DMS153 (cell line): ENCODE data around the gene PRR3.
A peak's percentile ranks its signal among the peaks of the same experiment; 100 is the strongest.

ENCODE experiments used
- DNase-seq: peaks from one replicate; lab custom pipeline; 2025; lab: John Stamatoyannopoulos, UW

PRR3 gene

DNA sequence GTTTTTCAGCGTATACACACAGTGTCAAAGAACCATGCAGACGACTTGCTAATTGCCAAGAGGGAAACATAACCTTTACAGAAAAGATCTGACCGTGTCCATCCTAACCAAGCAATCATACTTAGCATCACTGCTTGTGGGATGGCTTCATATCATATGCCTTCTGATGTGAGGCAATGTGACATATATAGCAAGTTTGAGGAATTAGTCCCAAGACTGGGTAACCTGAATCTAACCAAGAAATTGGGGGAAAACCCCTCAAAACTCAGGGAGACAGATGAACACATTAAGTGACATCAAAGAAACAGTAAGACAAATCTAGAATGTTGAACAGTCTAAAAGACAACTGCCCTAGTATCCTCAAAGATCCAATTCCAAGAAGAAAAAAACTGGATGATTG is 19.2 kb upstream of the PRR3 start:
- DNase-seq, result no peak

- peak; percentile 48 for DNase-seq
Measured at GRCh38 chr6:30541515-30542403, 15.3 kb upstream of the PRR3 start.

DNA sequence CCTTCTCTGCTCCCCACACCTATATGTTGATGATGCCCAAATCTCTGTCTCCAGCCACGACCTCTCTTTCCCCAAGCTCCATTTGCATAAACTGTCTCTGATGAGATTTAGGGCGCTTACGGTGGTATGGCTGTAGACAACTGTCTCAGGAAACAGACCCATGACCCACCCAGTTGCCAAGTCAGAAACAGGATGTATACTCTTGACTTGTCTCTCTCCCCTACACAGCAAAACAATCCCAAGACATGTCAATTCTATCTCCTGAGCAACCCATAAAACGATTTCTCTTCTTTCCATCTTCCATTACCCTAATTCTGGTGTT is 14.7 kb upstream of the PRR3 start:
- no peak for DNase-seq

GRCh38 chr6:30542915-30543314 is 14.2 kb upstream of the PRR3 start:
- no peak for DNase-seq

- DNase-seq, result no peak
Measured at GRCh38 chr6:30543821-30544220, 13.3 kb upstream of the PRR3 start.

DNA sequence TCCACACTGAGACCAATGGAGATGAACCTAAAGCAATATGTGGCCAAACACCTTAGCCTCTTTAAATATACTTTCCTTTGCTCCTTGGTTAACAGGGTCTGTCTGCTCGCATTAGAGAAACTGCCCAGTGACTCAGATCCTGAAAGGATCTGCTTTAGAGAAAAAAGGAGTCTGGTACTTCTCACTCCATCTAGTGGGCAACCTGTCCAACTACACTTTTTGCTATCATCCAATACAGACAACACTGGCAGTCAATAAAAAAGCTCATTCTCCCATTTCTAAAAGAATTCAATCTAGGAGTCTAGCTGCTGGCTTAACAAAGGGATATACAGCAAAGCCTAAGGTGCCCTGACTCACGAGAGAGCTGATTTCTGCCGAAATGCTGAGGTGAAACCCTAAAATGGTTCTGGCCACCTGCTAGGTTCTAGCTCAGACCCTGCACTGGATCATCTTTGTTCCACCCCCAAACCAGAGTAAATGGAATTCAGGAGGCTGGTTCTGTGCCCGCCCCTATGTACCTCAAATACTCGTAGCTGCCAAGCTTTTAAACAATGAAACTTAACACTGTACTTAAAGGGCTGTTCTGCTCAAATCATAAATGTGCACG is 12.3 kb upstream of the PRR3 start:
- no peak for DNase-seq

DNA sequence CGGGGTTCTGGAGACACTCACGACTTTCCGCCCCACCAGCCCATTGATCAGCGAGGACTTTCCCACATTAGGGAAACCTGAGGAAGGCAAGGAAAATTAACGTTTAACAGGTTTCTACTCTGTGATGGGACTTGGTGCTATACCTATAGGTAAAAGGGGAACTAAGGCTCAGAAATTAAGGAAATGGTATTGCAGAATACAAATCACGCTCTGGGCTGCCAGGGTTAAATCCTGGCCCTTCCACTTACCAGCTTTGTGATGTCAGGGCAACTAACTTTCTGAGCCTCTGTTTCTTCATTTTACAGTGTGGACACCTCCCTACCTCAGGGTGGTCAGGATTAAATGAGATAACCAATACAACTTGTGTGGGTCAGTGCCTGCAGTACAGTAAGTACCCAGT is 9.6 kb upstream of the PRR3 start:
- no peak for DNase-seq

DNA sequence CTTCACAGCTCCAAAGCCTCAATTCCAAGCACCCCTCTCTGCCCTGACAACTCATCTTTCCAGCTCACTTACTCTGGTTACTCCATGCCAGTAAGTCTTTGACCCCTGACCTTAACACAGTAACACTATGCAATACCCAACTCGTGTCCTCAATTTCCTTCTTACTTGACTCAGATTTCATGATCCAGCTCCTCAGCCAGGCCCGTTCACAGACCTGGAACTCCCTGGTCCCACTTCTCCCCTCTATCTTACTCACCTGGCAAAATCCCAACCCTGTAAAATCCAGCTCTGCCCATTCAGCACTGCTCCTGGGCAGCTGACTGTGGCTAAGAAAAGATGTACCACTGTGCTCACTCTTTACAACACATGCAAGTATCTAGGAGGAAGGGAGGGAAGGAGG is 8.7 kb upstream of the PRR3 start:
- no peak for DNase-seq

- DNase-seq, result no peak
Measured at GRCh38 chr6:30554404-30554803, 2.7 kb upstream of the PRR3 start.

- no peak for DNase-seq
Measured at GRCh38 chr6:30554962-30555815, 1.9 kb upstream of the PRR3 start.

- DNase-seq, result no peak
Measured at GRCh38 chr6:30555816-30556065, 1.4 kb upstream of the PRR3 start.

- DNase-seq, result peak; percentile 80
Measured at GRCh38 chr6:30556066-30556905, 809 bp upstream of the PRR3 start, which contains the start of gene GNL1. Gene GNL1 (minus strand): TSS chr6:30556489. CDS start chr6:30556203, 286 bp downstream.

DNA sequence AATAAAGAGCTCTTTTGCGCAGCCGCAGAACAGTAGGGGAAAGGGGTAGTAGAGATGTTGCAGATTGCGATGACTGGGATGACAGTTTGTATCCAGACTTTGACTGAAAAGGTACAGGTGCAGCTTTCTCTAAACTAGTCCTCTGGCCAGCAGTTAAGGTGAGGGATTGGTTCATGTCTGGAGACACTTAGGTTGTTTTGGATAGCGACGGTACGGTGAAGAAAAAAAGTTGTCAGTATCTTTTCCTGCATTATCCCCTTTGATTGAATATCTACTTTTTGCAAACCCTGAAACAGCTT is 537 bp downstream of the PRR3 start:
- DNase-seq, result no peak

GRCh38 chr6:30560930-30561329 is 3.8 kb downstream of the PRR3 start:
- no peak for DNase-seq

DNA sequence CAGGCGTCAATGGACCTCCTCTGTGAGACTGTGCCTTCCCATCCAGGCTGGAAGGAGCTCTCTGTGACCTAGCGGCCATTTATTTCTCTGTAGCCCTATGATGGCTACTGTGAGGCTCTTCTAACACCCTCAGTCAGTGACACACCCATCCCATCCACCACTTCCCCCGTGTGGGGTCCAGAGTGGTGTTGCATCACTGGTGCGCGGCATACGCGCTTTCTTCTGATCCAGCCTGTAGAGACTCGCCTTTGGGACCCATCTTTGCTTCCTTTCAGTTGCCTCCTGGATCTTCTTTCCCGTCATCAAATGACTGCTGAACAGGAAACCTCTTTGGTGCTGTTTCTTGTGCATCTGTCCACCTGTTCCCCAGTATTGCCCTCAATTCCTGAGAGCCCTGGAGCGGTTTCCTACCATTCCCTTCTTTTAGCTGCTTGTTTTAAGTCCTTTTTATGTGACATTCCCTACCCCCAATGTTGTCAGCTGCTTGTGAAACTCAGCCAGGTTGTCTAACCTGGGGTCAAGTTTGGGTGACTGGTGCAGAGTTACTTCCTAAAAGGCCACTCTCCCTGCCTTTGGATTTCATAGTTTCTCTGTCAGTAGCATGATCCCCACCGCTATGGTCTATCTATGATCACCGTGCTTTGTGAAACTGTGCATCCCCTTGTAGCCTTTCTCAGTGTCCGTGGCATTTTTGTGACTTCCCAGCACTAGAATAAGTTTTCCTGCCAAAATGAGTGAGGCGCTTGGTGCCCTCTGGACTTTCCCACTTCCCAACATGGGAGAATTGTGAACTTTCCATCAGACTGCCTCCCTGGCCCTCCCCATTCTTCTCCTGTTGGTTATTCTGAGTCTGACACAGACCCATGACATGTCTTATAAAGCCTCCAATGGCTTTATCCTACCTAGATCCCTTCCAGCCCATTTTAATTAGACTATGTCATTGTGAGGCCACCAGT is 5.7 kb downstream of the PRR3 start:
- no peak for DNase-seq

- DNase-seq, result no peak
Measured at GRCh38 chr6:30564114-30564513, 7.0 kb downstream of the PRR3 start.

- DNase-seq, result no peak
Measured at GRCh38 chr6:30565772-30566171, 8.7 kb downstream of the PRR3 start.

DNA sequence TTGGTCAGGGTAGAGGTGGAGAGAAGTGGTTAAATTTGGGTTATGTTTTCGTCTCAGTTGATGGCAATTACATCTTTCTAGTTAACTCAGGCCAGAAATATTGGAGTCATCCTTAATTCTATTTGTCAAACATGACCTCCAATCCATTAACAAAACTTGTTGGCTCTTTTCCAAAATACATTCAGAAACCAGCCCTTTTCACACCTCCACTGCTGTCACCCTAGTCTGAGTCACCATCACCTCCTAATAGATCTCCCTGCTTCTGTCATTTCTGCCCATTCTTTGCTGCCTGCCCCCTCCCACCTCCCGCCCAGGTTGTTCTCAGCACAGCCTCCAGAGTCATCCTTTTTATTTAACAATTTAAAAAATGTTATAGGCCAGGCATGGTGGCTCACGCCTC is 11.2 kb downstream of the PRR3 start:
- no peak for DNase-seq

- no peak for DNase-seq
Measured at GRCh38 chr6:30570263-30570662, 13.2 kb downstream of the PRR3 start.

GRCh38 chr6:30570740-30571074 is 13.6 kb downstream of the PRR3 start:
- DNase-seq, result no peak

- DNase-seq, result peak; percentile 91
Measured at GRCh38 chr6:30571075-30571761, 14.1 kb downstream of the PRR3 start, which contains the start of gene ABCF1. Gene ABCF1 (plus strand): TSS chr6:30571442. CDS start chr6:30571488, 46 bp downstream.
